GM12865 (cell line): ENCODE results near the gene DMKN.

Experiments
- DNase-seq: peaks from one replicate; pipeline ENCODE4 v3.0.0; 2010; ENCODE audit warnings: low read depth
- H3K4me3 ChIP-seq: 2 replicates; pipeline ENCODE4 v1.5.1; 2011; ENCODE audit warnings: mild to moderate bottlenecking, low read depth, low read length, control low read depth
- TF ChIP-seq, protein P1 (sequence below): IDR thresholded peaks from 2 replicates; pipeline ENCODE4 v1.5.1; 2011; ENCODE audit warnings: low read length, control low read depth, low read depth, inconsistent platforms; ENCODE audit not compliant: insufficient read depth; ENCODE audit errors: missing control alignments

The DMKN gene

GRCh38 chr19:35540356-35540927, 27.0 kb upstream of the DMKN start:
- TF ChIP-seq, protein P1, sequence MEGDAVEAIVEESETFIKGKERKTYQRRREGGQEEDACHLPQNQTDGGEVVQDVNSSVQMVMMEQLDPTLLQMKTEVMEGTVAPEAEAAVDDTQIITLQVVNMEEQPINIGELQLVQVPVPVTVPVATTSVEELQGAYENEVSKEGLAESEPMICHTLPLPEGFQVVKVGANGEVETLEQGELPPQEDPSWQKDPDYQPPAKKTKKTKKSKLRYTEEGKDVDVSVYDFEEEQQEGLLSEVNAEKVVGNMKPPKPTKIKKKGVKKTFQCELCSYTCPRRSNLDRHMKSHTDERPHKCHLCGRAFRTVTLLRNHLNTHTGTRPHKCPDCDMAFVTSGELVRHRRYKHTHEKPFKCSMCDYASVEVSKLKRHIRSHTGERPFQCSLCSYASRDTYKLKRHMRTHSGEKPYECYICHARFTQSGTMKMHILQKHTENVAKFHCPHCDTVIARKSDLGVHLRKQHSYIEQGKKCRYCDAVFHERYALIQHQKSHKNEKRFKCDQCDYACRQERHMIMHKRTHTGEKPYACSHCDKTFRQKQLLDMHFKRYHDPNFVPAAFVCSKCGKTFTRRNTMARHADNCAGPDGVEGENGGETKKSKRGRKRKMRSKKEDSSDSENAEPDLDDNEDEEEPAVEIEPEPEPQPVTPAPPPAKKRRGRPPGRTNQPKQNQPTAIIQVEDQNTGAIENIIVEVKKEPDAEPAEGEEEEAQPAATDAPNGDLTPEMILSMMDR, result no peak
- no peak for DNase-seq
- H3K4me3 ChIP-seq, result no peak overlapping the region

DNA sequence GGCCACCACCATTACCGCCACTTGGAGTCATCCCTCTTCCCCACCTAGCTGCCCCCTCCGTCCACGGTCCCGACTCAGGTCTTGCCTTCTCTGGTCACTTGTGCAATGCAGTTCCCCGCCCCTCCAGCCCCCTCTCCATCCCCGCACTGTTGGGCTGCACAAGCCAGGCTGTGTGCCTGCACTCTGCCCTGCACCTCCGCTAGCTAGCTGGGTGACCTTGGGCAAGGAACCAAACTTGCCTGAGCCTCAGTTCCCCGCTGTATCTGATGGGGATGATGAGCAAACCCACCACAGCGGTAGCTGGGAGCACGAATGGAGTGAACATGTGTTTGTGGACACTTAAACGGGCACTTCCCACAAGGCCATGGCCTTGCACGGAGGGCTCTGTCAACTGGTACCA, 26.4 kb upstream of the DMKN start:
- H3K4me3 ChIP-seq, result no peak overlapping the region
- no peak for DNase-seq
- TF ChIP-seq, protein P1, result no peak

DNA sequence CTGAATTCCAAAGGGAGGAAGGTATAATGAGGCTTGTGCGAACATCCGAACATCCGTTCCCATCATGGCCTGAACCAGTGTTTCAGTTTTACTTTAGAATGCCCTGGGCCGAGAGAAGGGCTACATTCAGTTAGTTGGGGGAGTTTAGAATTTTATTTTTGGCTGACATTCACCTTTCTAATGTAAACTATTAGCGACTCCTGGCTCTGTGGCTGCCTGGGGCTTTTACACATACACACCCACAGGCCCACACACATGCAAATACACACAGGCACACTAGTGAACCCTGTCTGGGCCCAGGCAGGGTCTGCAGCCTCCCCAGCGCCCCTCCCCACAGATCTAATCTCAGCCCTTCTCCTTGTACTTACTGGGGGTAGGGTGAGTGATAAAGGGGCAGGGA, 25.9 kb upstream of the DMKN start:
- no peak overlapping the region for H3K4me3 ChIP-seq
- no peak for DNase-seq
- TF ChIP-seq, protein P1, result no peak

- no peak for DNase-seq
- TF ChIP-seq, protein P1, result no peak
- H3K4me3 ChIP-seq, result no peak overlapping the region
Measured at GRCh38 chr19:35534803-35535480, 21.5 kb upstream of the DMKN start.

GRCh38 chr19:35533822-35534392, 20.5 kb upstream of the DMKN start:
- no peak overlapping the region for H3K4me3 ChIP-seq
- TF ChIP-seq, protein P1, result no peak
- DNase-seq, result peak; percentile 59

GRCh38 chr19:35533201-35533821, 19.9 kb upstream of the DMKN start, which contains the start of gene GAPDHS:
Gene GAPDHS (plus strand): TSS chr19:35533456. CDS start chr19:35533528, 72 bp downstream.
- H3K4me3 ChIP-seq, result no peak within 1 kb of the TSS
- no peak for DNase-seq
- TF ChIP-seq, protein P1, result no peak
